ENCODE data around the gene ENAH. TPM values are rescaled to one million over a fixed set of nuclear protein-coding genes. Genes with fewer than 3 reads are reported as not detected.

The ENAH gene
- total RNA-seq, 4 donors from 2014 or later = 31.4 to 56.3 (median 45.3) TPM

DNA sequence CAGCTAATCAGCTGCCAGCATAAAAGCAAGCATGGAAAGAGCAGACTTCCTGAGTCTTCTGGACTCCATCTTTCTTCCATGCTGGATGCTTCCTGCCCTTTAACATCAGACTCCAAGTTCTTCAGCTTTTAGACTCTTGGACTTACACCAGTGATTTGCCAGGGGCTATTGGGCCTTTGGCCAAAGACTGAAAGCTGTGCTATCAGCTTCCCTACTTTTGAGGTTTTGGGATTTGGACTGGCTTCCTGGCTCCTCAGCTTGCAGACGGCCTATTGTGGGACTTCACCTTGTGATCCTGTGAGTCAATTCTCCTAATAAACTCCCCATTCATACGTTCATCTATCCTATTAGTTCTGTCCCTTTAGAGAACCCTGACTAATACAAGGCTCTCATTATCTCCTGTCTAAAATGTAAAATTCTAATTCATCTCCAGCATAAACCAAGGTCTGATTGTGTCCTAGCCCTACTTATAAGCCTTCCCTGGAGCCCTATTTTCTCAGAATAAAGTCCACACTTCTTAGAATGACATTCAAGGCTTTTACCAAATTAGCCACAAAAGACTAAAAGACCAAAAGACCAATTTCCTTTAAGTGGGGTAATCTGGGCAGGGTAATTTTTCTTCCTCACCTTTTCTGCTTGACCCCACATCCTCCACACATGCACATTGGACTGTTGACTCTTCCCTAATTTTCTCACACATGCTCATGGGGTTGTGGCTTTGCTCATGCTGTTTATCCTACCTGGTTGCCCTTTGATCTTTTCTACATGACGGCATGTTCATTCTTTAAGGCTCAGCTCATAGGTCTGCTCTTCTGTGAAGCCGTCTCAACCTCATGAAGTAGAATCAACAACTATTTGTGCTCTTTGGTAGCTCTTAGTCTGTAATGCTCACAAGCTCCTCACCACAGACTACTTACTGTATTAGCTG lies 18.1 kb upstream of the ENAH start:
- WGBS, 2 donors = 60 to 66% methylated on average over 4 of the region's 4 CpGs
- DNase-seq (ENCODE audit: low spot score in 2 of 2) = no peak
- TF ChIP-seq, protein P1, sequence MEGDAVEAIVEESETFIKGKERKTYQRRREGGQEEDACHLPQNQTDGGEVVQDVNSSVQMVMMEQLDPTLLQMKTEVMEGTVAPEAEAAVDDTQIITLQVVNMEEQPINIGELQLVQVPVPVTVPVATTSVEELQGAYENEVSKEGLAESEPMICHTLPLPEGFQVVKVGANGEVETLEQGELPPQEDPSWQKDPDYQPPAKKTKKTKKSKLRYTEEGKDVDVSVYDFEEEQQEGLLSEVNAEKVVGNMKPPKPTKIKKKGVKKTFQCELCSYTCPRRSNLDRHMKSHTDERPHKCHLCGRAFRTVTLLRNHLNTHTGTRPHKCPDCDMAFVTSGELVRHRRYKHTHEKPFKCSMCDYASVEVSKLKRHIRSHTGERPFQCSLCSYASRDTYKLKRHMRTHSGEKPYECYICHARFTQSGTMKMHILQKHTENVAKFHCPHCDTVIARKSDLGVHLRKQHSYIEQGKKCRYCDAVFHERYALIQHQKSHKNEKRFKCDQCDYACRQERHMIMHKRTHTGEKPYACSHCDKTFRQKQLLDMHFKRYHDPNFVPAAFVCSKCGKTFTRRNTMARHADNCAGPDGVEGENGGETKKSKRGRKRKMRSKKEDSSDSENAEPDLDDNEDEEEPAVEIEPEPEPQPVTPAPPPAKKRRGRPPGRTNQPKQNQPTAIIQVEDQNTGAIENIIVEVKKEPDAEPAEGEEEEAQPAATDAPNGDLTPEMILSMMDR (IDR thresholded peaks at IDR 0.05) = no peak
- TF ChIP-seq EP300 (IDR thresholded peaks at IDR 0.05) (no peak), POLR2A (IDR thresholded peaks at IDR 0.05) (no peak)
- Histone ChIP-seq H3K27me3 (no peaks in the 10 kb centered on the region), H3K36me3 (no peaks in the 10 kb centered on the region), H3K27ac (no peak overlapping the region), H3K4me1 (no peaks in the 10 kb centered on the region), H3K9me3 (no peaks in the 10 kb centered on the region), H3K4me3 (no peak overlapping the region)

DNA sequence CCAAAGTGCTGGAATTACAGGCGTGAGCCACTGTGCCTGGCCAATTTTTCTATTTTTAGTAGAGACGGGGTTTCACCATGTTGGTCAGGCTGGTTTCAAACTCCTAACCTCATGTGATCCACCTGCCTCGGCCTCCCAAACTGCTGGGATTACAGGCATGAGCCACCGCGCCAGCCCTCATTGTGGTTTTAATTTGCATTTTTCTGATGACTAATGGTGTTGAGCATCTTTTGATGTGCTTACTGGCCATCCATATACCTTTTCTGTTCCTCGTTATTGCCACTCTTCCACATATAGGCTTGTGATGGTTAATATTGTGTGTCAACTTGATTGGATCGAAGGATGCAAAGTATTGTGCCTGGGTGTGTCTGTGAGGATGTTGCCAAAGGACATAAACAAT lies 17.4 kb upstream of the ENAH start:
- no peak for DNase-seq (ENCODE audit: low spot score in 2 of 2)
- no peaks in the 10 kb centered on the region for H3K4me1 ChIP-seq
- no peaks in the 10 kb centered on the region for H3K36me3 ChIP-seq
- no peaks in the 10 kb centered on the region for H3K9me3 ChIP-seq
- H3K27ac ChIP-seq = no peak overlapping the region
- H3K27me3 ChIP-seq = no peaks in the 10 kb centered on the region
- WGBS, 2 donors = 90 to 94% methylated on average over 7 of the region's 7 CpGs
- TF ChIP-seq POLR2A (IDR thresholded peaks at IDR 0.05) = no peak
- TF ChIP-seq EP300 (IDR thresholded peaks at IDR 0.05) = no peak
- TF ChIP-seq, protein P1 (IDR thresholded peaks at IDR 0.05) = no peak
- H3K4me3 ChIP-seq = no peak overlapping the region

DNA sequence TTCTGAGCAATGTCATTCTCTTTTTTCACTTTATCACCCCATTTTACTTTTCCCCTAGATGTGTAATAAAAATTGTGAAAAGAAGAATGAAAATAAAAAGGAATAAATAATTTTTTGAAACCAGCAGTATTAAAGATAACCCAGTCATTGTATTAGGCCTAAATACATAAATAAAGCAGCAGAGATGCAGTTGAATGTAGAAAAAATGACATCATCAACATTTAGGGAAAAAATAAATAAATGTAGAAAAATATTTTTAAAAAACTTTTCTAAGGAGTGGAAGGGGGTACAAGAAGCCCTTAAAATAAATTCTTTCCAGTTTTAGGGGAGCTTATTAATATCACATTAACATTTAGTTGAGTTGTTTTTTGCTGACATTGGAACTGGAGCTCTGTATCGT lies 15.3 kb upstream of the ENAH start:
- H3K36me3 ChIP-seq = no peaks in the 10 kb centered on the region
- no peaks in the 10 kb centered on the region for H3K27me3 ChIP-seq
- H3K4me3 ChIP-seq = no peak overlapping the region
- H3K9me3 ChIP-seq = no peaks in the 10 kb centered on the region
- H3K27ac ChIP-seq = no peak overlapping the region
- 81 to 90% methylated on average over 1 of the region's 1 CpG for WGBS, 2 donors
- DNase-seq (ENCODE audit: low spot score in 2 of 2) = no peak
- no peak for TF ChIP-seq POLR2A (IDR thresholded peaks at IDR 0.05)
- TF ChIP-seq, protein P1 (IDR thresholded peaks at IDR 0.05) = no peak
- no peak for TF ChIP-seq EP300 (IDR thresholded peaks at IDR 0.05)
- no peaks in the 10 kb centered on the region for H3K4me1 ChIP-seq

DNA sequence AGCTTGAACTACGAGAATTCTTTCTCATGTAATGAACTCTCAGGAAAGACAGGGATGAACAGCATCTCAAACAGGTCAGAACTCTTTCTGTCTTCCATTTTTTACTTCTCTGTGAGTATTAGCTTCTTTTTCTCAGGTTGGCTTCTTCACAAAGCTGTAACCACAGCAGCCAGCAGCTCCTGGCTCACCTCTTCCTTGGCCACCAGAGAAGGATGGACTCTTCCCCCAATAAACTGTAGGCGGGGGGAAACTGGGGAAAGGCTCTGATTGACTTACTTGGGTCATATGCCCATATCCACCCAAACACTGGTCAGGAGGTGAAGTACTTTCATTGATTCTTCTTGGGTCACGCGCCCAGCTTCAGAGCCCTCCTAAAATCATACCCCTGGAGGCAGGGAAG lies 14.4 kb upstream of the ENAH start:
- Histone ChIP-seq H3K9me3 (no peaks in the 10 kb centered on the region), H3K4me3 (no peak overlapping the region), H3K27ac (peak overlapping the region in 1 of 4 donors; percentile 34), H3K4me1 (no peaks in the 10 kb centered on the region), H3K36me3 (no peaks in the 10 kb centered on the region), H3K27me3 (no peaks in the 10 kb centered on the region)
- 85 to 86% methylated on average over 4 of the region's 4 CpGs for WGBS, 2 donors
- no peak for TF ChIP-seq POLR2A (IDR thresholded peaks at IDR 0.05)
- TF ChIP-seq, protein P1 (IDR thresholded peaks at IDR 0.05) = no peak
- no peak for TF ChIP-seq EP300 (IDR thresholded peaks at IDR 0.05)
- DNase-seq (ENCODE audit: low spot score in 2 of 2) = no peak

DNA sequence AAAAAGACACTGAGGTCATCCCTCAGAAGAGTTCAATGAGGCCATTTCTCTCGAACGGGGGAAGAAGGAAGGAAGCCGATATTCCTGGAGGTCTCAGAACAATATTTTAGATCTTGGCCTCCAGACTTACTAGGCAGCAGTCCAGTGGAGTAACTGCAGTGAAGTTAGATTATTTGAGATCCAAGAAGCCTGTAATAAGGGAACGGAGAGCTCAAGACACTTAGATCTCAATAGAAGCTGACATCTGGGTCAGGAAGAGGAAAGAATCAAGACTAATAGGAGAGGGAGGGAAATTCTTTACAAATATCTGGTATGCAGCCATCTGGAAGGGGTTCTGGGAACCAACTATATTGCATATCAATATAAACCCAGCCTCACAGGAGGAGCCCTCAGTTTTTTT lies 13.6 kb upstream of the ENAH start:
- no peaks in the 10 kb centered on the region for H3K27me3 ChIP-seq
- no peaks in the 10 kb centered on the region for H3K36me3 ChIP-seq
- TF ChIP-seq POLR2A (IDR thresholded peaks at IDR 0.05) (no peak), EP300 (IDR thresholded peaks at IDR 0.05) (no peak)
- TF ChIP-seq, protein P1 (IDR thresholded peaks at IDR 0.05) = no peak
- 33 to 48% methylated on average over 4 of the region's 4 CpGs for WGBS, 2 donors
- H3K9me3 ChIP-seq = no peaks in the 10 kb centered on the region
- no peak overlapping the region for H3K4me3 ChIP-seq
- DNase-seq (ENCODE audit: low spot score in 2 of 2) = no peak
- H3K4me1 ChIP-seq = no peaks in the 10 kb centered on the region
- no peak overlapping the region for H3K27ac ChIP-seq
